Osteoblast (primary cell): ENCODE data around the gene DLG1. TPM values are rescaled to one million over a fixed set of nuclear protein-coding genes. Genes with fewer than 3 reads are reported as not detected.

ENCODE experiments used
- DNase-seq: peaks from one replicate; pipeline ENCODE4 v3.0.0; 2011; ENCODE audit warnings: low spot score, mixed read lengths; ENCODE audit not compliant: insufficient read length; ENCODE audit errors: missing footprints
- H2AFZ ChIP-seq: 2 replicates; pipeline ENCODE4 v1.6.0; 2011; ENCODE audit warnings: mild to moderate bottlenecking, low read length
- H3K27ac ChIP-seq: 2 replicates; pipeline ENCODE4 v1.5.1; 2011; ENCODE audit warnings: mild to moderate bottlenecking, low read depth, low read length, moderate library complexity
- H3K27me3 ChIP-seq: 2 replicates; pipeline ENCODE4 v1.6.0; 2012; ENCODE audit warnings: mild to moderate bottlenecking, control low read depth, inconsistent platforms, low read length, moderate library complexity; ENCODE audit not compliant: insufficient read depth
- H3K36me3 ChIP-seq: 2 replicates; pipeline ENCODE4 v1.5.1; 2011; ENCODE audit warnings: mild to moderate bottlenecking, low read length, control low read depth, moderate library complexity; ENCODE audit not compliant: insufficient read depth
- H3K4me1 ChIP-seq: 2 replicates; pipeline ENCODE4 v1.5.1; 2011; ENCODE audit warnings: mild to moderate bottlenecking, low read length, control low read depth, moderate library complexity; ENCODE audit not compliant: insufficient read depth
- H3K4me2 ChIP-seq: 2 replicates; pipeline ENCODE4 v1.6.0; 2011; ENCODE audit warnings: mild to moderate bottlenecking, low read length; ENCODE audit not compliant: insufficient read depth
- H3K4me3 ChIP-seq: fragments of 200-600 bp; sonication (generic); 3 replicates; pipeline ENCODE4 v1.5.1; 2012; ENCODE audit warnings: mild to moderate bottlenecking, low read length, inconsistent platforms; ENCODE audit not compliant: insufficient read depth
- H3K79me2 ChIP-seq: 2 replicates; pipeline ENCODE4 v1.6.0; 2012; ENCODE audit warnings: mild to moderate bottlenecking, low read length, control low read depth, inconsistent platforms; ENCODE audit not compliant: insufficient read depth
- H3K9me3 ChIP-seq: 2 replicates; pipeline ENCODE4 v1.5.1; 2011; ENCODE audit warnings: low read depth, low read length, control low read depth
- H4K20me1 ChIP-seq: 2 replicates; pipeline ENCODE4 v1.6.0; 2012; ENCODE audit warnings: mild to moderate bottlenecking, low read length, control low read depth; ENCODE audit not compliant: insufficient read depth
- CTCF ChIP-seq: IDR thresholded peaks from 2 replicates; pipeline ENCODE4 v1.5.1; 2011; ENCODE audit warnings: mild to moderate bottlenecking, low read depth, low read length, moderate library complexity; ENCODE audit errors: extremely low read depth
- total RNA-seq: library from RNA; depleted of rRNA; stranded (reverse); fragments of >200 nt; gene quantifications from 2 replicates; pipeline ENCODE4 v1.2.3, GENCODE V29; 2012

Gene DLG1
- total RNA-seq, 1 donor: 79.3 TPM

- no peak for TF ChIP-seq CTCF
- Histone ChIP-seq H3K4me3 (no peak overlapping the region), H3K27ac (no peak overlapping the region), H3K4me2 (no peak overlapping the region), H3K9me3 (no peaks in the 10 kb centered on the region), H3K4me1 (no peaks in the 10 kb centered on the region), H4K20me1 (no peaks in the 10 kb centered on the region), H3K36me3 (peaks cover 57% of the 10 kb centered on the region), H2AFZ (no peak overlapping the region), H3K27me3 (no peaks in the 10 kb centered on the region), H3K79me2 (peaks cover 20% of the 10 kb centered on the region)
- DNase-seq: no peak
Observed at GRCh38 chr3:197139586-197139985, 158.8 kb downstream of the DLG1 start.

GRCh38 chr3:197137751-197138150, 160.7 kb downstream of the DLG1 start:
- no peaks in the 10 kb centered on the region for H3K27me3 ChIP-seq
- H3K4me3 ChIP-seq: no peak overlapping the region
- H3K9me3 ChIP-seq: no peaks in the 10 kb centered on the region
- peaks cover 20% of the 10 kb centered on the region for H3K79me2 ChIP-seq
- H4K20me1 ChIP-seq: no peaks in the 10 kb centered on the region
- TF ChIP-seq CTCF: no peak
- H3K4me1 ChIP-seq: no peaks in the 10 kb centered on the region
- H2AFZ ChIP-seq: no peak overlapping the region
- H3K27ac ChIP-seq: no peak overlapping the region
- H3K4me2 ChIP-seq: no peak overlapping the region
- DNase-seq: no peak
- peaks cover 64% of the 10 kb centered on the region for H3K36me3 ChIP-seq

GRCh38 chr3:197136744-197137143, 161.7 kb downstream of the DLG1 start:
- H3K4me1 ChIP-seq: no peaks in the 10 kb centered on the region
- H3K4me3 ChIP-seq: no peak overlapping the region
- peaks cover 64% of the 10 kb centered on the region for H3K36me3 ChIP-seq
- H2AFZ ChIP-seq: no peak overlapping the region
- H3K79me2 ChIP-seq: peaks cover 20% of the 10 kb centered on the region
- TF ChIP-seq CTCF: no peak
- H3K27ac ChIP-seq: no peak overlapping the region
- H3K9me3 ChIP-seq: no peaks in the 10 kb centered on the region
- no peak for DNase-seq
- H3K4me2 ChIP-seq: no peak overlapping the region
- H3K27me3 ChIP-seq: no peaks in the 10 kb centered on the region
- no peaks in the 10 kb centered on the region for H4K20me1 ChIP-seq

GRCh38 chr3:197135212-197135611, 163.2 kb downstream of the DLG1 start:
- Histone ChIP-seq H3K27ac (no peak overlapping the region), H3K4me1 (no peaks in the 10 kb centered on the region), H2AFZ (no peak overlapping the region), H3K4me3 (no peak overlapping the region), H3K4me2 (no peak overlapping the region), H3K27me3 (no peaks in the 10 kb centered on the region), H4K20me1 (no peaks in the 10 kb centered on the region), H3K9me3 (no peaks in the 10 kb centered on the region), H3K79me2 (peaks cover 14% of the 10 kb centered on the region), H3K36me3 (peaks cover 61% of the 10 kb centered on the region)
- no peak for DNase-seq
- TF ChIP-seq CTCF: no peak
